Germinal center (tissue), 1 donor: ENCODE measurements around the gene AHNAK2.

Experiments
- DNase-seq: peaks from one replicate; pipeline ENCODE4 v3.0.0; 2012; ENCODE audit warnings: mixed read lengths, low spot score

The AHNAK2 gene

DNA sequence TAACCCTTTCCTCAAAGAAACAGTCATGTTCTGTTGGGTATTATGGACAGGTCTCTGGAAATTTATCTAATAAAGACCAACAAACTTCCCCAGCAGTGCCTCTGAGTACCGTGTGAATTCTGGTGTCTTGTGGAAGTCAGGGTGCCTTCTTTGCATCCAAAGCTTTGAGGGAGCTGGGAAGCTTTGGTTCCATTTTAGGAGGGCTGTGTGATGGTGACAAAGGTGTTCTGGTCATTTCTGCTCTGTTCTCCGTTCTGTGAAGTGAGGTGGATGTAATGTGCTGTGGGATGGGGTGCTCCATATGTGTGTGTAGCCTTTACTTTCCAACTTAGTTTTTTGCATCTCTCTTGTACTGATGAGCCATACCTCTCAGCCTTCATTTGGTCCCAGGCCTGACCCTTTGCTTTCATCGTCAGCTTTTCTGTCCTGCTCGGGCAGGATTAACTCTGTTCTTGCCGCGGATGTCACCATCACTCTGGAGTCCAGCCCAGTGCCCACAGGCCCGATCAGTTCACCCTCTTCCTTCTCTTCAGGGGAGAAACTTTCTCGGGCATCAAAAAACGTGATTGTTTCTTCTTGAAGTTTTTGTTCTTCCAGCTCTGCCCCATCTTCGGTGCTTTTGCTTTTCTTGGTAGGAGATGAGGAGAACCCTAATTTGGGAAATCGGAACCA, 40.3 kb downstream of the AHNAK2 start:
- DNase-seq: no peak

DNA sequence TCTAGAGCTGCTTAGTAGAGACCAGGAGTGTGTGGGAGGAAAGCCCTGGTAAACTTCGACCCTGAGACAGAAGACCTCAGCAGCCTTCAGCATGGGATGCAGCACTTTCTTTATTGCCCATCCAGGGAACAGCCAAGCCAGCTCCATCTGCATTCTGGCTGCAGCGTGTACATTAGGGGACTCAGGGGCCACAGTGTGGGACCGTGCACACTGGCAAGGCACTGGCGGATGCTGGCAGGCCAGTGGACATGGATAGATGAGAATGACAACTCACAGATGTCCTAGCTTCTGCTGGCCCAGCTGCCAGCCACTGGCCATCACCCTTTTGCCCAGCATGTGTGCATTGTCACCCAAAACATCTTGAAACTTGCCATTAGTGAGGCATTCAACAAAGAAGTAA, 41.0 kb downstream of the AHNAK2 start:
- no peak for DNase-seq

DNA sequence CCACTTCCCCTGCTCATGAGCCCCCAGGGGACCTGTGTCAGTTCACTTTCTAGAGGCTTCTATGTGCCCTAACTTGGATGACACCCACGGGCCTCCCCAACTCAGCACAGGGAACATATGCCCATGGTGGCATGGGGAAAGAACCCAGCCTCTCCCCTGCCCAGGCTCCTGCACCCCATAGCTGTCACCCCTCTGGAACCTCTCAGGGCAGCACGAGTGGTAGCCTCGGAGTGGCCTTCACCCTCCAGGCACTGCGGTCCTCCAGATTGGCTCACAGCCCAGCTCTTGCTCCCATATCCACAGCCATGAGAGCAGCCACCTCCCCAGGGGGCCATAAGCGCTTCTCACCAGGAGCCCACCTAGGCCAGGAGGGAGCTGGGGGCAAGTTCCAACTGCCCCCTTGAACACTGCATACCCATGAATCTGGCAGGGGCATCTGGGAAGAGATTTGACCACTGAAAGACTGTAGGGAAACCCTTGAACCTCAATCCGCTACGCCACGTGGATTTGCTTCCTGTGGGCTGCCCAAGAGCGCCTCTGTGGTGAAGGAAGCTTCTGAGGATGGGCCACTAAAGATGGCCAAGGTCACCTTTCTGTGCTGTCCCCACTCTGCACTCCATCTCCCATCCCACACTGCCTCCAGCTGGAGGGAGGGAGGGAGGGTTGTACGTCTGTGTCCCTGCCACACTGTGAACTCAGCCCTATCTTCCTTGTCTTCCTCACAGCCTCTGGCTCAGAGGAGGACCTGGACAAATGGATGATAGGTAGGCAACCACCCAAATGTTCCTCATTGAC, 41.6 kb downstream of the AHNAK2 start:
- DNase-seq: no peak

DNA sequence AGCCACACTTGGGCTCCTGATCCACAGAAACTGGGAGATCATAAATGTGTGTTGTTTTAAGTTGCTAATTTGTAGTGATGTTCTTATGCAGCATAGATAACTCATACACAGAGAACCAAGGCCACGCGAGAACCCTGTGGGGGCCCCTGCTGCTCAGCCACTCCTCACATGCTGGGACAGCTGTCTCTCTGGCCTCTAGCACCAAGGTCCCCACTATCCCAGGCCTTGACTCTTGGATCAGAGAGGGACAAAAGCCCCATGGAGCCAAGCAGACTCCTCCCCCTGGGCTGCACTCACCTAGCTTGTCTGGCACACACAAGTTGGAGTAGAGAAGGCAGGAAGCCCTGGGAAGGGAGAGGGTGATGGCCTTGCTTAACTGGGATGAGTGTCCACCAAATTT, 42.2 kb downstream of the AHNAK2 start:
- DNase-seq: no peak

DNA sequence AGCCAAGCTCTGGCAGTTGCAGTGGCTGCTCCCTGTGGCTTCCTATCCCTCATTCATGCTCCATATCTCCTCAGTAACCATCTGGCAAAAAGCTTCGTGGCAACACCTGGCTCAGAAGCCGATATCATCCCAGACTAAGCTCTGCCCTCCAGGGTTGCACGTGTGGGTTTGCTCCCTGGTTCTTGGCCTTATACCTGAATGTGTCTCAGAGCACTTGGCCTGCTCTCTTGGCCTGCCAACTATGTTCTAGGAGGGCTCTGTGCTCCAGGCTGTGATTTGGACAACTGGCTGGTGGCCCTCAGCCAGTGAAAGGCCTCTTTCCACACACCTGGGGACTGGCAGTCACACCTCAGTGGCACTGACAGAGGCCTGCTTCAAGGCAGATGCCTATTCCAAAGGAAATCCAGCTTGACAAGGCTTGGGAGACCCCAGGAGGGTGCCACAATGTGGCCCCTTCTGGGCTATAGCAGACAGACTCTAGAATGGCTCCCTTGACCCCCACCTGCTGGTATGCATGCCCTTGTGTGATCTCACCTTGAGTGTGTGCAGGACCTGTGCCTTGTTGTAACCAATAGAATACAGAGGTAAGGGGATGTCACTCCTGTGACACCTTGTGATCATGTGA, 43.0 kb downstream of the AHNAK2 start:
- DNase-seq: no peak

DNA sequence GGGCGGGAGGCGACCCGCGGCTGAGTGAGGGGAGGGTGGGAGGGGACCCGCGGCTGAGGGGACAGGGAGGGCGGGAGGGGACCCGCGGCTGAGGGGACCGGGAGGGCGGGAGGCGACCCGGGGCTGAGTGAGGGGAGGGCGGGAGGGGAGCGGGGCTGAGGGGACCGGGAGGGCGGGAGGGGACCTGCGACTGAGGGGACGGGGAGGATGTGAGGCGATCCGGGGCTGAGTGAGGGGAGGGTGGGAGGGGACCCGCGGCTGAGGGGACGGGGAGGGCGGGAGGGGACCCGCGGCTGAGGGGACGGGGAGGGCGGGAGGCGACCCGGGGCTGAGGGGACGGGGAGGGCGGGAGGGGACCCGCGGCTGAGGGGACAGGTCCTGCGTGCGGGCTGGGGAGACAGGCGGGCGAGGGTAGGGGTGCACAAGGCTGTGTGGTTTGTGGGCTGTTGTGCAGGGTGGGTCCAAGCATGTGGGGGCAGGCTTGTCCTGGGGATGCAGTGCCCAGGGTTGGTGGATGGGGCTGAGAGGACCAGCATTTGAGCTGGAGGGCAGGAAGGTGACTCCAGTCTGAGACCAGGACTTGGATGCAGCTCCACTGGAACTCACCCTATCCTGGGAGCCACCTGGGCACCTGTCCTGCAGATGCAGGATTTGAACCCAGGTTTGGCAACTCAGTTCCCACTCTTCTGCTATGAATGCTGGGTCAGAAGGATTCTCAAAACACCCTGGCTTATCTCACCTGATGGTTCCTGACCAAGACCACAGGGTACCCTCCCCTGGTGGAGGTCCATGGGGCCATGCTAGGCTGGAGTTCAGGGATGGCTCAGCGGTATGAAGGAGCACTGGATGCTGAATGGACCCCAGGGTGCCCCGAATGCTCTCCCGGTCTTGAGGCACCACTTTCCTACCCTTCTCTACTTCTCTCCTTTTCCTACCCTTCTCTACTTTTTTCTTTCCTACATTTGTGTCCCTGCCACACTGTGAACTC, 44.1 kb downstream of the AHNAK2 start:
- DNase-seq: no peak

DNA sequence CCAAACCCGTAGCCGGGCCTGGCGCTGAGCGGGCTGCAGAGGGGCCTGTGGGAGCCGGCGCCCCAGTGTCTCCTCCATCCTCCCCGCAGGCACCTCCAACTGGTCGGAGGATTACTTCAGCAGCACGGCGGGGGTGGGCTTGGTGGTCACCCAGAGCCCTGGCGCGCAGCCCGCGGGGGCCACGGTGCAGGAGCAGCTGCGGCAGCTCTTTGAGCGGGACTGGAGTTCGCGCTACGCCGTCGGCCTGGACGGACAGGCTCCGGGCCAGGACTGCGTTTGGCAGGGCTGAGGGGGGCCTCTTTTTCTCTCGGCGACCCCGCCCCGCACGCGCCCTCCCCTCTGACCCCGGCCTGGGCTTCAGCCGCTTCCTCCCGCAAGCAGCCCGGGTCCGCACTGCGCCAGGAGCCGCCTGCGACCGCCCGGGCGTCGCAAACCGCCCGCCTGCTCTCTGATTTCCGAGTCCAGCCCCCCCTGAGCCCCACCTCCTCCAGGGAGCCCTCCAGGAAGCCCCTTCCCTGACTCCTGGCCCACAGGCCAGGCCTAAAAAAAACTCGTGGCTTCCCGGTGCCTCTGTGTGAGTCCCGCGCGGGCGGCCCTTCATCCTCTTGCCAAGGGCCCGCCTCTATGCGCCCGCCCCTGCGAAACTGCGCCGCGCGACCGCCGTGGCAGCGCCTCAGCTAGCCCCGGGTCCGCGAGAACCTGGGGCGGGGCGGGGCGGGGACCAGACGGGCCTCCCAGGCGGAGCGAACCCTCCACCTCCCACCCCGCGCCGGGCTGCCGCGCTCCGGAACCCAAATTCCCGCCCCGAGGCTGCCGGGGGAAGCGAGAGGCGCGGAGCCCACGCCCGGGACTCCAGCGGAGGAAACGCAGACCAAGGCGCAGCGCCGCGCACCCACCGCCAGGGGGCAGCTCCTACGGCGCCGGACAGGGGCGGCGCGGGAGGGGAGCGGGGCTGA, 45.2 kb downstream of the AHNAK2 start:
- peak; percentile 86 for DNase-seq

DNA sequence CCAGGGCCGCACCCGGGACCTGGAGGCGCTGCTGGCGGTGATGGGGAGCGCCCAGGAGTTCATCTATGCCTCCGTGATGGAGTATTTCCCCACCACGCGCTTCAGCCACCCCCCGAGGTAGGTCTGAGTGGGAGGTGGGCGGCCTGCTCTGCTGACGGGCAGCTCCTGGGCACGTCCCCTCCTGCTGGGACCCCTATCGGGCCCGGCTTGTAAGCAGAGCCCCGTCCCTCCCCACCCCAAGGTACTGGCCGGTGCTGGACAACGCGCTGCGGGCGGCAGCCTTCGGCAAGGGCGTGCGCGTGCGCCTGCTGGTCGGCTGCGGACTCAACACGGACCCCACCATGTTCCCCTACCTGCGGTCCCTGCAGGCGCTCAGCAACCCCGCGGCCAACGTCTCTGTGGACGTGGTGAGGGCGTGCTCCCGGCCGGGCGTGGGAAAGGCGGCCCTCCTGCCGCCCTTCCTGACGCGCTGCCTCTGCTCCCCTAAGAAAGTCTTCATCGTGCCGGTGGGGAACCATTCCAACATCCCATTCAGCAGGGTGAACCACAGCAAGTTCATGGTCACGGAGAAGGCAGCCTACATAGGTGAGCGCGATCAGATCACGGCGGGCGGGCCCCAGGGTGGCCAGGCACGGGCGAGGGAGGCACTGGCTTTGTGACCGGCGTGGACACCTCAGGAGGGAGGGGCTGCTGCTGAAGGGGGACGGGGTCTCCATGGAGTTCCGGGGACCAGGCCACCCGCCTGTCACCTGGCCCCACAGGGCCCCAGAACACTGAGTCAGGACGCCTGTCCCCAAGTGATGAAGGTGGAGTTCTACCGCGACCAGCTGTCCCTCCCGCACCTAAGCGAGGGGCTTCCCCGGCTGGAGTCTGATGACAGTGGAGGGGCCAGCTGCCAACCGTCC, 46.2 kb downstream of the AHNAK2 start:
- no peak for DNase-seq

DNA sequence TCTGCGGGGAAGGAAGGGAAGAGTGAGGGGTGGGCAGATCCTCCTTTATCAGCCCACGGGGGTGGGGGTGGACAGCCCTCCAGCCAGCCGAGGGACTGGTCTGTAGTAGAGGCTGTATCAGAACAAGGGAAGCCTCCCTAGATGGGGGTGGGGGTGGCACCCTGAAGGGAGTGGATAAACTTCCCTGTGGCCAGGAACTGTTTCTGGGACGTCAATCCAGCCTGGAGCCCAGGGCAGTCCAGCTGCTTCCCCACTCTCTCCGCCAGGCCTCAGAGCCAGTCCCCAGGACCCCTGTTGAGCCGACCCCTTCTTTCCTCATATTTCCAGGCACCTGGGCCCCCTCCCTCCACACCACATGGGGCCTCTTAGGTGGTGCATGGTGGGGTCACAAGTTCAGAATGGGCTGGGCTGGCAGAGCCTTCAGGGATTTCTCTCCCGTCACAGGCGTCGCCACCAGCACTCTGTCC, 46.8 kb downstream of the AHNAK2 start:
- DNase-seq: no peak

DNA sequence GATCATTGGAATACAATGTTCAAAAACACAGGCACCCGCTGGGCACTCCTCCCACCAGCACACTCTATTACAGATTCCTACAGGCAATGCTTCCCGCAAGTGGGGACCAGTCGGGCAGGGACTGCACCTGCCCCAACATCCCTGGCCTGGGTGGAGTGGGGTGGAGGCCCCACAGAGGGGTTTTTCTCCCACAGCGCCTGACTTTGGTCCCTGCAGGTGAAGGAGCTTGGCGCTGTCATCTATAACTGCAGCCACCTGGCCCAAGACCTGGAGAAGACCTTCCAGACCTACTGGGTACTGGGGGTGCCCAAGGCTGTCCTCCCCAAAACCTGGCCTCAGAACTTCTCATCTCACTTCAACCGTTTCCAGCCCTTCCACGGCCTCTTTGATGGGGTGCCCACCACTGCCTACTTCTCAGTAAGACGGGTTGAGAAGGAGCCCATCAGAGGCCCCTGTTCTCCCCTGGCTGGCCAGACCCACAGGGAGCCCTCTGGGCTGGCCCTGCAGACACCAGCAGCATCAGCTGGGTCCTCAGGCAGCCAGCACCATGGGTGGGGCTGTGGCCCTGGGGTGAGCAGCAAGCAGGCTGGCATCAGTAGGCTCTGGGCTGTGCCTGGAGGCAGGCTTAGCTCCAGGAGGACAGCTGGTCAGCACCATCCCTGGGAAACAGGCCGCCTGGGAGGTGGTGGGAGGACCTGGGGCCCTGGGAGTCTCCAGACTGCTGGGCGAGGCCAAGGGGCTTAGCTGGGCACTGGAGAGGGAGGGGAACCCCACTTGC, 47.5 kb downstream of the AHNAK2 start:
- DNase-seq: no peak

DNA sequence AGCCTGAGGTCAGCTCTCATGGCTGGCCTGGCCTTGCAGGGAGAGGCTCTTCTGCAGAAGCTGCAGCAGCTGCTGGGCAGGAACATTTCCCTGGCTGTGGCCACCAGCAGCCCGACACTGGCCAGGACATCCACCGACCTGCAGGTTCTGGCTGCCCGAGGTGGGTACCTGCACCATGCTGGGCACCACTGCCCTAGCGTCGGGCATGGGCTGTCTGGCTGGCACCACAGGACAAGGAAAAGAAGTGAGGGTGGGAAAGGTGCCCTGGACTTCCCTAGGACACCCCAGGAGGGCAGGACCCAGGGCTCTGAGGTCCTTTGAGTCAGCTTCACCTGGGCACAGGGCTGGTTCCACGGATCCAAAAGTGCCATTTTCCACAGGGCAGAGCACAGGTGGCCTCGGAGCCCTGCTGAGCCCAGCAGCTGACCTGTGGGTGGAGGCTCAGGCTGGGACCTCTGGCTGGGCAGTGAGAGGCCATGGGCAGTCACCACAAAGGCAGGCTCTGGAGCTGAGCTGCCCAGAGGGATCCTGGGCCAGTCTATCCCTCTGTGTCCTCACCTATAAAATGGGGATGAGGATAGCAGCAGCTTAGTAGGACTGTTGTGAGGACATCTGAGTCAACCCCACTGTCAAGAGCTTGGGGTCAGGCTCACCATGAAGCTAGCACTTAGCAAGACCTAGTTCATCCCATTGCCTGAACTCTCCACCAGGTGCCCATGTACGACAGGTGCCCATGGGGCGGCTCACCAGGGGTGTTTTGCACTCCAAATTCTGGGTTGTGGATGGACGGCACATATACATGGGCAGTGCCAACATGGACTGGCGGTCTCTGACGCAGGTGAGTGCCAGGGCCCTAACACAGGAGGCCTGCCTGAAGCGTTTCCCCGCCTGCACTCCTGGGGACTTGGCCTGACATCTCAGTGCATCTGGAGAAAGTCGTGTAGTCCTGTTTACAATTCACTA, 48.6 kb downstream of the AHNAK2 start:
- no peak for DNase-seq

DNA sequence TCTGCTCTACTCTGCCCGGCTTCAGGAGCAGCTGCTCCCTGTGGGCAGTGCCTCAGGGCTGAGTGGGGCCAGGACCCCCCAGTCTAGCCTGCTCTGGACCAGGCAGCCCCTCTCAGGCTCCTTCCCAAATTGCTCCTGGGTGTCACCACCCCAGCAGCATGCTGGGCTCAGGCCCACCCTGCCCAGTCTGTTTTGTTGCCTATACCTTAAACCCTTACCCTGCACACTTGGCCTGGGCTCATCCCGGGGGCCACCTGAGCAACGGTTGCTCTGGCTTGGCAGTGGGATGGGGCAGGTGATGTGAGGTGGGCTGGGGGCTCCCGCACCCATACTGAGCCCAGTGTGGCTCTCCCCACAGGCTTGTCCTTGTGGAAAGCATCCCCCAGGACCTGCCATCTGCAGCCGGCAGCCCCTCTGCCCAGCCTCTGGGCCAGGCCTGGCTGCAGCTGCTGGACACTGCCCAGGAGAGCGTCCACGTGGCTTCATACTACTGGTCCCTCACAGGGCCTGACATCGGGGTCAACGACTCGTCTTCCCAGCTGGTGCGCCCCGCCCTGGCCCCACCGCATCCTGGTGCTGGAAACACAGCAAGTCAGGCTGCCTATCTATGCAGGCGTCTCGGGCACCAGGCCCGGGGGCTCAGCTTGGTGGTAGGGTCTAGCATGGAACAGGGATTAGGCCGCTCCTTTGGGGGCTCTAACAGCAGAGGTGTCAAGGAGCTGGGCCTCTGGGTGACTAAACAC, 49.6 kb downstream of the AHNAK2 start:
- no peak for DNase-seq

DNA sequence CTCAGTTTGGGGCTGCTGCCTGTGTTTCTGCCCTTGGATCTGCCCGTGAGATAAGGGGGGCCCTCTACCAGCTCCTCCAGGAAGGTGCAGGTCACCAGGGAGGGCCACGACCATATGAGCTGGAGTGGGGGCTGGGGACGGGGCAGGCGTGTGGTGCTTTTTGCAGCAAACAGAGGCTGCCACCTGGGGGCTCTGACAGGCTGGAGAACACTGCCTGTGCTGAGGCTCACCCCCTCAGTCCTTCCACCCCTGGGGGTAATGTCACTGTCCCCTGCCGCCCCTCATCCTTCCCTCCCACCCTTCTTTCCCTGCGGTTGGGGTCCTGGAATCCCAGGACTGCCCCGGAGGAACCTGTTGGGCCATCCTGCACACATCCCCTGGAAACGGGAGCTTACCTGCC, 50.3 kb downstream of the AHNAK2 start:
- DNase-seq: no peak

DNA sequence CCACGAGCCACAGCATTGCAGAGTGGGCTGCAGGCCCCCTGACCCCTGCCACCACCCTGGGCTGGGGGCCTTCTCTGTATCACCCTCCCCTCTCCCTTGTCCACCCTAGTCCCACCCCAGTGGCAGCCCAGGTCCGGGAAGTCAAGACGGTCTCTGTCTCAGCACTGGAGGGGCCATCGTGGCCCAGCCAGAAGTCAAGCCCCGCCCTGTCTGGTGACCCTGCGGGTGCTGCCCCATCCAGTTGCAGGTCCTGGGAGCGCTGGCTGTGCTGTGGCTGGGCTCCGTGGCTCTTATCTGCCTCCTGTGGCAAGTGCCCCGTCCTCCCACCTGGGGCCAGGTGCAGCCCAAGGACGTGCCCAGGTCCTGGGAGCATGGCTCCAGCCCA, 50.8 kb downstream of the AHNAK2 start:
- no peak for DNase-seq

DNA sequence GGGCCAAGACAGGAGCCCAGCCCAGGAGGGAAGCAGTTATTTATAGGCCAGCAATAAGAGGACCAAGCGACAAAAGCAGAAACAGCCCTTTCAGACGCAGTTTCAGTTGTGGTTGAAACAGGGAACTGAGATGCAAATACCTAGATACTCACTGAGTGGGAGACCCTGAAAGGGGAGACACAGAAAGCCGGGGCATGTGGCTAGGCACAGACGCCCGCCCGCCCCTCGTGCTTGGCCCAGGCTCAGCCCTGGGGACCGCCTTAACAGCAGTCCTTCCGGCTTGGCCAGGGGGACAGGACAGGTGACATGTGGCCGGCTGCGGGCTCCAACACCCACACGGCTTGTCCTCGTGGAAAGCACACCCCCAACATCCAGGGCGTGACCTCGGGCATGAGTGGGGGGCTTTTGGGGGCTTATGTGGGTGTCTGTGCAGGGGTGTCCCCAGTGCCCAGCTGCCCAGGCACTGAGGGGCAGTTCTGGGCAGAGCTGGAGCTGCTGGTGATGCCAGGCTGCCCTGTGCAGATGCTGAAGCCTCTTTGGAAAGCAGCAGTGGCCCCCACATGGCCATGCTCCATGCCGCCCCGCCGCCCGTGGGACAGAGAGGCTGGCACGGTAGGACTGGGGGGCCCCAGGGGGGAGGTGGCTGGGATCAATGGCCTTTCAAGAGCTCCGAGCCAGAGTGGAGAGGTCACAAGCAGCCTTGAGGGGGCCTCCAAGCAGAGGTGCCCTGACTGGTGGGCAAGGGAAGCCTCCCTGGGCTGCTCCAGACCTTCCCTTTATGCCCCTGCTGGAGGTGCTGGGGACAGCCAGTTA, 51.3 kb downstream of the AHNAK2 start:
- peak; percentile 84 for DNase-seq
